Measurements from ENCODE around the gene RSPRY1. TPM values are rescaled to one million over a fixed set of nuclear protein-coding genes. Genes with fewer than 3 reads are reported as not detected.
"Not testable (repeated sequence)": the region's sequence is repeated elsewhere in the genome, so short reads cannot be mapped to it uniquely, and the experiment has no call there.

RSPRY1 gene
- total RNA-seq, 6 experiments from 2014 or later = 38.8 to 51.9 (median 47.7) TPM

DNA sequence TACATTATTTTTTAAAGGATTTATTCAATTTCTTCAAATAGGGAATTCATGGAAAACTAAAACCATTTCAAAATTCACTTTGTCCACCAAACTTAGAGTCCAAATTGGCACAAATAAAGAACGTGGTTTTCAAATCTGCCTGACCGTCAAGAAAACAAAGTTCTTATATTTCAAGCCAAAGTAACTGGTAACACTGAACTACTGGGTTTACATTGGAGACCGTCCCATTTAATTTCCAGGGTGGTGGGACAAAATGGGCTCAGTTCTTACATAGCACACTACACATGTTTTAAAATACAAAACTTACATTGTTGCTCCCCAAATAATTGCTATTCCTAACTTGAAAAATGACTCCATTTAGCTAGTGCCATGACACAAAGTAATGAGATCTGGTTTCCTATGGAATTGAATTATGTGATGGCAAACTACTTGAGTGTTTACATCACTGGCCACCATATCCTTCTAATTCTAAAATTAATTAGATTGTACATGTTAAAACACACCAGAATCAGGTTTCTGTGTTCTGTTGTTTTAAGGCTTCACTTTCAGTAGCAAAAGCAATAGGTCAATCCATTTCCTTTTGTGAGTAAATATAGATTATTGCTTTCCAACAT lies 6.8 kb upstream of the RSPRY1 start:
- Mint-ChIP-seq H3K27ac (0 out of 2 replicates have a peak overlapping the region, but pooled peaks have one; percentile 16), H3K9me3 (no peaks in the 10 kb centered on the region), H3K27me3 (ENCODE audit: insufficient read depth) (no peaks in the 10 kb centered on the region), H3K4me1 (ENCODE audit: low read depth) (peaks cover 35% of the 10 kb centered on the region), H3K4me3 (no peak overlapping the region), H3K36me3 (ENCODE audit: low read depth) (peaks cover 7% of the 10 kb centered on the region; the same call in 1 of the 2 replicates)
- TF ChIP-seq, protein P1, sequence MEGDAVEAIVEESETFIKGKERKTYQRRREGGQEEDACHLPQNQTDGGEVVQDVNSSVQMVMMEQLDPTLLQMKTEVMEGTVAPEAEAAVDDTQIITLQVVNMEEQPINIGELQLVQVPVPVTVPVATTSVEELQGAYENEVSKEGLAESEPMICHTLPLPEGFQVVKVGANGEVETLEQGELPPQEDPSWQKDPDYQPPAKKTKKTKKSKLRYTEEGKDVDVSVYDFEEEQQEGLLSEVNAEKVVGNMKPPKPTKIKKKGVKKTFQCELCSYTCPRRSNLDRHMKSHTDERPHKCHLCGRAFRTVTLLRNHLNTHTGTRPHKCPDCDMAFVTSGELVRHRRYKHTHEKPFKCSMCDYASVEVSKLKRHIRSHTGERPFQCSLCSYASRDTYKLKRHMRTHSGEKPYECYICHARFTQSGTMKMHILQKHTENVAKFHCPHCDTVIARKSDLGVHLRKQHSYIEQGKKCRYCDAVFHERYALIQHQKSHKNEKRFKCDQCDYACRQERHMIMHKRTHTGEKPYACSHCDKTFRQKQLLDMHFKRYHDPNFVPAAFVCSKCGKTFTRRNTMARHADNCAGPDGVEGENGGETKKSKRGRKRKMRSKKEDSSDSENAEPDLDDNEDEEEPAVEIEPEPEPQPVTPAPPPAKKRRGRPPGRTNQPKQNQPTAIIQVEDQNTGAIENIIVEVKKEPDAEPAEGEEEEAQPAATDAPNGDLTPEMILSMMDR (IDR thresholded peaks at IDR 0.05) = no peak
- DNase-seq = no peak

DNA sequence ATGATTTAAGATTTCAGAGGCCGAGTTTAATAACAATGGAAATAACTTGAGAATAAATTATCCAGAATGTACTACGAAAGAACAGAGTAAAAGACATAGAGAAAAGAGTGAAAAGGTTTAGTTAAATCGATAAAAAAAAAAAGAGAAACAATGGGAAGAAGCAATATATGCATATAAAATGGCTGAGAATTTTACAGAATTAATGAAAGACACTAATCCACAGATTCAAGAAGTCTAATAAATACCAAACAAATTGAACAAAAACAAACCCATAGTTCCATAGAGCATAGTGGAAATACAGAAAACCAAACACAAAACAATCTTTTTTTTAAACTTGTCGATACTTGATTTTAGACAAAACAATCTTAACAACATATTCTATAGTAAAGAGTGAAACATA lies 2.0 kb upstream of the RSPRY1 start:
- Mint-ChIP-seq H3K9me3 (no peaks in the 10 kb centered on the region; the same call in 1 of the 2 replicates), H3K27me3 (ENCODE audit: insufficient read depth) (peaks cover 4% of the 10 kb centered on the region; the same call in 1 of the 2 replicates), H3K4me1 (ENCODE audit: low read depth) (peaks cover 44% of the 10 kb centered on the region), H3K36me3 (ENCODE audit: low read depth) (peaks cover 16% of the 10 kb centered on the region; the same call in 1 of the 2 replicates), H3K27ac (peak overlapping the region; percentile 33; the same call in 1 of the 2 replicates), H3K4me3 (peak overlapping the region; percentile 66)
- no peak for DNase-seq
- TF ChIP-seq, protein P1 (IDR thresholded peaks at IDR 0.05) = no peak

DNA sequence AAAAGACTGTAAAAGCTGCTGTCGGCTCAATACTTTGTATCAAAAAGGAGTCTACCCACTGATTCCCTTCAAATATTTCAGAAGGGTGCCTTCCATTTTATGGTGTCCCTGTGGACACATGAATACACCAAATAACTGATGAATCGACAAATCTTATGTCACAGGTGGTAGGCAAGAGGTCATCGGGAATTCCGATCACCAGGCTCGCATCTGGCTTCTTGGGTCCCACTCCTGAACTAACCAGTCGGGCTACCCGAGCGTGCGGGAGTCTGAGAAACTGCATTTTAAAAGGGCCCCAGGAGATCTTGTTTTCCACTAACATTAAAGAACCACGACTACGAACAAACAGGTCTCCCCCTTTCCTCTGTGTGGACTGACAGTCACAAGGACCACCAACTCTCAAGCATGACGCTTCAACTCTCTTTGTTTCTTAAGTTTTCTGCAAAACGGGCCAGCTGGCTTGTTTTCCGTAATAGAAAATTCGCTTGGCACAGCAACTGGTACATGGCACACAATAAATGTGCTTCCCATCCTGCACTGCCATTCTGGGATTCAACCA lies 1.2 kb upstream of the RSPRY1 start:
- TF ChIP-seq, protein P1 (IDR thresholded peaks at IDR 0.05) = no peak
- peaks cover 16% of the 10 kb centered on the region; the same call in 1 of the 2 replicates for H3K36me3 Mint-ChIP-seq (ENCODE audit: low read depth)
- DNase-seq = no peak
- peak overlapping the region; percentile 93 for H3K27ac Mint-ChIP-seq
- H3K27me3 Mint-ChIP-seq (ENCODE audit: insufficient read depth) = peaks cover 4% of the 10 kb centered on the region; the same call in 1 of the 2 replicates
- H3K4me3 Mint-ChIP-seq = peak overlapping the region; percentile 97
- H3K4me1 Mint-ChIP-seq (ENCODE audit: low read depth) = peaks cover 44% of the 10 kb centered on the region
- H3K9me3 Mint-ChIP-seq = no peaks in the 10 kb centered on the region; the same call in 1 of the 2 replicates

DNA sequence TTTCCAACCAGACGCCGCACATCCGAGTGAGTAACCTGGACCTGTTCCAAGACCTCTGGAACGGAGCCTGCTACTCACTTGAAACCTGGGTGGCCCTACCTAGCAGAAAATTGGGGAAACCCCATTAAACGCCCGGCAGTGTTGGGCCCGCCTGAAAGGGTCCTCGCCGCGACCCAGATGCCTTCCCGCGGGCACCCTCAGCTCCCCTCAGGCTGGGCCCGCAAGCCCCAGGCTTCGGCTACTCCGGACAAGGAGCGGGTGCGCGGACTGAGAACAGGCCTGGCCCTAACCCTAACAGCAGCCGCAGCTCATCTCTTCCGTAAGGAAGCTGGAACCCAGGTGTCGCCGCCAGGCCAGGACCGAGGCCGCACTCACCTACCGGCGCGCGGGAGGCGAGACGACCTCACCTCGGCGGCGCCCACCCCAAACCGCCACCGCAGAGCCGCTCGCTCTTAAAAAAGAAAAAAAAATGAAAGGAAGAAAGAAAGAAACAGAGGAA lies 634 bp upstream of the RSPRY1 start:
- H3K27me3 Mint-ChIP-seq (ENCODE audit: insufficient read depth) = peaks cover 4% of the 10 kb centered on the region; the same call in 1 of the 2 replicates
- no peaks in the 10 kb centered on the region; the same call in 1 of the 2 replicates for H3K9me3 Mint-ChIP-seq
- H3K4me3 Mint-ChIP-seq = peak overlapping the region; percentile 97
- peak; percentile 64 for DNase-seq
- peaks cover 16% of the 10 kb centered on the region; the same call in 1 of the 2 replicates for H3K36me3 Mint-ChIP-seq (ENCODE audit: low read depth)
- peaks cover 50% of the 10 kb centered on the region for H3K4me1 Mint-ChIP-seq (ENCODE audit: low read depth)
- H3K27ac Mint-ChIP-seq = peak overlapping the region; percentile 93
- TF ChIP-seq, protein P1 (IDR thresholded peaks at IDR 0.05) = no peak

DNA sequence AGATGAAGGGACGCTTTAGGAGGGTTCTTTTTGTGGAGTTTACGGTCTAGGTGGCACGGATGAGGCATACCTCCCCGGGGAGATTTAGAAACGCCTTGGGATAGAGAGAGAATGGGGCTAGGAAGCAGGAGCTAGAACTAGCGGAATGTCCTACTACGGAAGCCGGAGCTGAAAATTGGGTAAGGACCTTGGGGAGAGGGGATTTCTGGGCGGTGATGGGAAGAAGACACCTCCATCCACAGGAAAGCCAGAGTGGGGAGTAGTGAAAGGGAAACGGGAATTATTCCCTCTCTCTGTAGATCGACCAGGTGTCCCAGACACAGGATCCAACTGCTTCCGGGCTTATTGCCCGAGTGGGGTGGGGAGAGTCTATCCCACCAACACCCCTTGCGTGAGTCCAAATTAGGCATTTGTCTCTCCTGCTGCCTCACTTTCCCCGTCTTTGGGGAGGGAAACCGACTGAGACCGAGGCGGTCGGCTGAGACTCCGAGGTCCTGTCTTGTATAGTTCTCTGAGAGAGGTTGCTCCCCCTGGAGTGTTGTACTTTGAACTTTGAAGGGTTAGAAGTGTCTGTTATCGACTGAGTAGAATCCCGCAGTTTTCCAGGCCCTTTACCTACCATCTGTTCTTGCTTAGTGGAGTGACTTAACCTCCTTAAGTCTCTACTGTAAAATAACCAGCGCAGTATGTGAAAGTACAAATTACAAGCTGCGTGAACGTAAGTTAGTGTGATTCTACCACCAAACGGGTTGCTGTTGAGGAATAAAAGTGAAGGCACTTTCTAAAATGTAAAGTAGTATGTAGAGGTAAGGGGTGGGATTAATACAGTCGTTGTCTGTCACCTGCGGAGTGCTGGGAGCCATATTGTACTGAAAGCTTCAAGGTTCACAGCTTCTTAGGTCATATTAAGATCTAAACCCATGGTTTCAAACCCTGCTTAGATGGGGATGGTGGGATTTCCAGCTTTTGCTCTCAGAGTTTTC lies 1.0 kb downstream of the RSPRY1 start:
- H3K4me1 Mint-ChIP-seq (ENCODE audit: low read depth) = peaks cover 66% of the 10 kb centered on the region
- peaks cover 4% of the 10 kb centered on the region; the same call in 1 of the 2 replicates for H3K27me3 Mint-ChIP-seq (ENCODE audit: insufficient read depth)
- peaks cover 16% of the 10 kb centered on the region; the same call in 1 of the 2 replicates for H3K36me3 Mint-ChIP-seq (ENCODE audit: low read depth)
- H3K4me3 Mint-ChIP-seq = peak overlapping the region; percentile 97
- H3K27ac Mint-ChIP-seq = peak overlapping the region; percentile 93
- TF ChIP-seq, protein P1 (IDR thresholded peaks at IDR 0.05) = no peak
- H3K9me3 Mint-ChIP-seq = no peaks in the 10 kb centered on the region; the same call in 1 of the 2 replicates
- peak; percentile 10 for DNase-seq

DNA sequence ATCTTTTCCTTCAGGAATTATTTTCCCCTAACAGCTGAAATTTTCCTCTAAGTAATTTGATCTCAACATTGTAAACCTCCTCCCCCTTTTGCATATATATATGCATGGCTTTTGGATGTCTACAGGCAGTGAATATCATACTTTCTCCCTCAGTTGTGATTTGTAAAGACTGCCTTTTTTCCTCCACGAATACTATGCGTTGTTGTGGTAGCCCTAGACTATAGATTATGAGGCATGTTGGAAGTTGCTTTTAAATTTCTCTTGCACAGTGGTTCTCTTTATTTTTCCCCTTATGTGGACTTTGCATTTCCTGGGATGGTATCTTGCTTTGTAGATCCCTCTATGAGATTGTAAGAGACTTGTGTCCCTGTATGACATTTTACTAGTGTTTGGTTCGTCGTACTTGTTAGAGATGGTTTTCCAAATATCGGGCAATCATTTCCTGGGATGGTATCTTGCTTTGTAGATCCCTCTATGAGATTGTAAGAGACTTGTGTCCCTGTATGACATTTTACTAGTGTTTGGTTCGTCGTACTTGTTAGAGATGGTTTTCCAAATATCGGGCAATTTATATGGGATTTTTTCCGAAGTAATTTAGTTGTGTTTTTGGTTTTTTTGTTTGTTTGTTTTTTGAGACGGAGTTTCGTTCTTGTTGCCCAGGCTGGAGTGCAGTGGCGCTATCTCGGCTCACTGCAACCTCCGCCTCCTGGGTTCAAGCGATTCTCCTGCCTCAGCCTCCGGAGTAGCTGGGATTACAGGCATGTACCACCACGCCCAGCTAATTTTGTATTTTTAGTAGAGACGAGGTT lies 2.0 kb downstream of the RSPRY1 start:
- H3K9me3 Mint-ChIP-seq; DNase-seq; H3K27me3 Mint-ChIP-seq (ENCODE audit: insufficient read depth): not testable (repeated sequence)
- Mint-ChIP-seq H3K4me1 (ENCODE audit: low read depth) (peaks cover 76% of the 10 kb centered on the region), H3K27ac (peak overlapping the region; percentile 93), H3K4me3 (peak overlapping the region; percentile 97), H3K36me3 (ENCODE audit: low read depth) (peaks cover 21% of the 10 kb centered on the region; the same call in 1 of the 2 replicates)

Measured in HFFc6 (cell line).